ENCODE measurements around the gene FHIT.

DNA sequence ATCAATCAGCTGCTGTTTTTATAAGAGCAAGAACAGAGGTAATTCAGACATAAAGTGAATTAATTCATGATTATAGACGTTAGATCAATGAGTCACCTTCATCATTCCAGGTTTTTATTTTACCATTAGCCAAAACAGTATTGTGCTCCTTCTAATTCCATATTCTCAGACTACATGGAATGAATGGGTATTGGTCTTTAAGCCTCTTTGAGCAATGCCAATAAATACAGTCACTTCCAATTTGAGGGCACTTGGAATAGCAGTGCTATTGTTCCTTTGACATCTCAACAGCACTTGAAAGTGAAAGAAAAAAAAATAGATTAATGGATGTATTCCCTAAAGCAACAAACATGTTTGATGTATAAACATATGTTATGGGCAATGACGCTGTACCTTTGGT is 1370.5 kb downstream of the FHIT start:
- TF ChIP-seq EZH2 (IDR thresholded peaks at IDR 0.05; ENCODE audit: low read length, unreplicated experiment): no peak
- TF ChIP-seq, protein P1, sequence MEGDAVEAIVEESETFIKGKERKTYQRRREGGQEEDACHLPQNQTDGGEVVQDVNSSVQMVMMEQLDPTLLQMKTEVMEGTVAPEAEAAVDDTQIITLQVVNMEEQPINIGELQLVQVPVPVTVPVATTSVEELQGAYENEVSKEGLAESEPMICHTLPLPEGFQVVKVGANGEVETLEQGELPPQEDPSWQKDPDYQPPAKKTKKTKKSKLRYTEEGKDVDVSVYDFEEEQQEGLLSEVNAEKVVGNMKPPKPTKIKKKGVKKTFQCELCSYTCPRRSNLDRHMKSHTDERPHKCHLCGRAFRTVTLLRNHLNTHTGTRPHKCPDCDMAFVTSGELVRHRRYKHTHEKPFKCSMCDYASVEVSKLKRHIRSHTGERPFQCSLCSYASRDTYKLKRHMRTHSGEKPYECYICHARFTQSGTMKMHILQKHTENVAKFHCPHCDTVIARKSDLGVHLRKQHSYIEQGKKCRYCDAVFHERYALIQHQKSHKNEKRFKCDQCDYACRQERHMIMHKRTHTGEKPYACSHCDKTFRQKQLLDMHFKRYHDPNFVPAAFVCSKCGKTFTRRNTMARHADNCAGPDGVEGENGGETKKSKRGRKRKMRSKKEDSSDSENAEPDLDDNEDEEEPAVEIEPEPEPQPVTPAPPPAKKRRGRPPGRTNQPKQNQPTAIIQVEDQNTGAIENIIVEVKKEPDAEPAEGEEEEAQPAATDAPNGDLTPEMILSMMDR (conservative IDR thresholded peaks at IDR 0.05; ENCODE audit: low read depth, low read length): no peak
- TF ChIP-seq EZH2phosphoT487 (IDR thresholded peaks at IDR 0.05; ENCODE audit: borderline replicate concordance, low read length): no peak

Measured in PC-3 (cell line).